Stimulated activated memory B cell treated with anti-CD40 and anti-IgM and Interleukin-4, amounts not matched to agents 10 μg/mL and 1 μg/mL and 100 μg/mL, for 72 hours (primary cell): ENCODE data around the gene SLC25A6.
"Not testable (repeated sequence)": the region's sequence is repeated elsewhere in the genome, so short reads cannot be mapped to it uniquely, and the experiment has no call there.

Source experiments
- ATAC-seq: fragments of 150-1000 bp; cut with Tn5 transposase; 2 replicates; pipeline ENCODE4 v1.10.0; 2021
- H3K27ac Mint-ChIP-seq: one replicate; pipeline ENCODE4 v1.8.0; 2022; ENCODE audit warnings: mild to moderate bottlenecking, mixed read lengths
- H3K27me3 Mint-ChIP-seq: one replicate; pipeline ENCODE4 v1.8.0; 2022; ENCODE audit warnings: mixed read lengths
- H3K36me3 Mint-ChIP-seq: one replicate; pipeline ENCODE4 v1.8.0; 2022; ENCODE audit warnings: mixed read lengths
- H3K4me1 Mint-ChIP-seq: one replicate; pipeline ENCODE4 v1.8.0; 2022; ENCODE audit warnings: mixed read lengths
- H3K4me3 Mint-ChIP-seq: one replicate; pipeline ENCODE4 v1.8.0; 2022; ENCODE audit warnings: mild to moderate bottlenecking, moderate library complexity, mixed read lengths
- H3K9me3 Mint-ChIP-seq: one replicate; pipeline ENCODE4 v1.8.0; 2022; ENCODE audit warnings: mixed read lengths

The SLC25A6 gene

GRCh38 chrX:1355131-1356046 is 36.5 kb downstream of the SLC25A6 start:
- Mint-ChIP-seq H3K4me1 (peaks cover 7% of the 10 kb centered on the region), H3K9me3 (peaks cover 17% of the 10 kb centered on the region), H3K36me3 (peaks cover 24% of the 10 kb centered on the region), H3K4me3 (no peak overlapping the region), H3K27ac (no peak overlapping the region), H3K27me3 (no peaks in the 10 kb centered on the region)
- peak; percentile 65 for ATAC-seq

GRCh38 chrX:1354036-1355019 is 37.6 kb downstream of the SLC25A6 start:
- Mint-ChIP-seq H3K4me1 (peaks cover 7% of the 10 kb centered on the region), H3K36me3 (peaks cover 14% of the 10 kb centered on the region), H3K27me3 (no peaks in the 10 kb centered on the region), H3K4me3 (no peak overlapping the region), H3K27ac (no peak overlapping the region), H3K9me3 (peaks cover 6% of the 10 kb centered on the region)
- ATAC-seq: no peak

GRCh38 chrX:1351981-1352714 is 39.8 kb downstream of the SLC25A6 start:
- no peaks in the 10 kb centered on the region for H3K27me3 Mint-ChIP-seq
- H3K27ac Mint-ChIP-seq: no peak overlapping the region

GRCh38 chrX:1349606-1350005 is 42.3 kb downstream of the SLC25A6 start:
- not testable (repeated sequence) for H3K36me3 Mint-ChIP-seq, H3K27me3 Mint-ChIP-seq, ATAC-seq, H3K27ac Mint-ChIP-seq, H3K4me1 Mint-ChIP-seq, H3K9me3 Mint-ChIP-seq, H3K4me3 Mint-ChIP-seq

More at GRCh38 chrX:1351981-1352714, 39.8 kb downstream of the SLC25A6 start:
- H3K4me3 Mint-ChIP-seq: no peak overlapping the region
- no peaks in the 10 kb centered on the region for H3K36me3 Mint-ChIP-seq
- no peak for ATAC-seq
- peaks cover 4% of the 10 kb centered on the region for H3K9me3 Mint-ChIP-seq
- H3K4me1 Mint-ChIP-seq: peaks cover 7% of the 10 kb centered on the region

- Mint-ChIP-seq H3K27ac (no peak overlapping the region), H3K9me3 (peaks cover 5% of the 10 kb centered on the region), H3K4me3 (no peak overlapping the region), H3K4me1 (peaks cover 4% of the 10 kb centered on the region), H3K36me3 (peaks cover 7% of the 10 kb centered on the region), H3K27me3 (peaks cover 8% of the 10 kb centered on the region)
- ATAC-seq: no peak
Measured at GRCh38 chrX:1341545-1342184, 50.2 kb downstream of the SLC25A6 start.

- peak overlapping the region; percentile 74 for H3K27ac Mint-ChIP-seq
- peak; percentile 20 for ATAC-seq
- H3K27me3 Mint-ChIP-seq: peaks cover 30% of the 10 kb centered on the region
- peaks cover 17% of the 10 kb centered on the region for H3K4me1 Mint-ChIP-seq
- peaks cover 5% of the 10 kb centered on the region for H3K9me3 Mint-ChIP-seq
- peaks cover 7% of the 10 kb centered on the region for H3K36me3 Mint-ChIP-seq
- H3K4me3 Mint-ChIP-seq: peak overlapping the region; percentile 84
Measured at GRCh38 chrX:1336948-1337779, 54.7 kb downstream of the SLC25A6 start.

- peaks cover 2% of the 10 kb centered on the region for H3K9me3 Mint-ChIP-seq
- peak within 1 kb of the TSS; percentile 74 for H3K27ac Mint-ChIP-seq
- peaks cover 2% of the 10 kb centered on the region for H3K36me3 Mint-ChIP-seq
- peaks cover 17% of the 10 kb centered on the region for H3K4me1 Mint-ChIP-seq
- peaks cover 30% of the 10 kb centered on the region for H3K27me3 Mint-ChIP-seq
- peak; percentile 53 for ATAC-seq
- peak within 1 kb of the TSS; percentile 84 for H3K4me3 Mint-ChIP-seq
Measured at GRCh38 chrX:1336331-1336943, 55.5 kb downstream of the SLC25A6 start, which contains the start of gene IL3RA. TSS of gene IL3RA (plus strand) at chrX:1336785. CDS start at chrX:1341766, 4,981 bp downstream.
